Panc1 (cell line): ENCODE data around the gene PDCL3. TPM values are rescaled to one million over a fixed set of nuclear protein-coding genes. Genes with fewer than 3 reads are reported as not detected.

Experiments
- ATAC-seq: fragments of 200-7000 bp; cut with Tn5 transposase; 2 replicates; pipeline ENCODE4 v1.9.1; 2020; ENCODE audit warnings: mild to moderate bottlenecking, moderate library complexity
- BruUV-seq: library from RNA; stranded (reverse); fragments of 400-500 nt; replicated peaks from 2 replicates; lab custom pipeline; 2021; lab: Mats Ljungman, UMichigan
- CTCF ChIA-PET: fragments of 300-600 bp; sonication (Branson Sonifier 250); formaldehyde crosslinking; loops from one replicate; lab custom pipeline; 2022; ENCODE audit warnings: antibody characterized with exemption; lab: Charles Lee
- POLR2A ChIA-PET: fragments of 300-600 bp; sonication (Branson Sonifier 250); formaldehyde crosslinking; loops from one replicate; lab custom pipeline; 2022; ENCODE audit warnings: antibody characterized with exemption; lab: Charles Lee
- DNase-seq: peaks from one replicate; pipeline ENCODE4 v3.0.0-alpha.2; 2010; ENCODE audit warnings: low read depth, low spot score
- H3K27ac ChIP-seq: 2 replicates; pipeline ENCODE4 v1.5.1; 2011; ENCODE audit warnings: mild to moderate bottlenecking, low read length, inconsistent platforms
- H3K27me3 ChIP-seq: fragments of 200-500 bp; sonication (Bioruptor generic); 2 replicates; pipeline ENCODE4 v1.6.0; 2014; ENCODE audit warnings: low read length, inconsistent platforms; ENCODE audit not compliant: control insufficient read depth, insufficient read depth
- H3K36me3 ChIP-seq: fragments of 200-500 bp; sonication (Bioruptor generic); 2 replicates; pipeline ENCODE4 v1.5.1; 2014; ENCODE audit warnings: inconsistent platforms, mild to moderate bottlenecking, low read length, moderate library complexity; ENCODE audit not compliant: control insufficient read depth, insufficient read depth
- H3K4me1 ChIP-seq: 2 replicates; pipeline ENCODE4 v1.5.1; 2011; ENCODE audit warnings: inconsistent platforms, mild to moderate bottlenecking, low read length, moderate library complexity; ENCODE audit not compliant: control insufficient read depth, insufficient read depth
- H3K4me3 ChIP-seq, 2 experiments: 2 replicates each; pipeline ENCODE4 v1.5.1; 2011 to 2012; ENCODE audit warnings: low read depth in 2 of 2, low read length in 2 of 2, mild to moderate bottlenecking in 2 of 2, inconsistent platforms in 1 of 2, moderate library complexity in 1 of 2
- H3K9me3 ChIP-seq: fragments of 200-500 bp; sonication (Bioruptor generic); 2 replicates; pipeline ENCODE4 v1.5.1; 2014; ENCODE audit warnings: low read depth, mild to moderate bottlenecking, inconsistent platforms, low read length, moderate library complexity; ENCODE audit not compliant: control insufficient read depth, insufficient read depth
- CTCF ChIP-seq: fragments of 450-650 bp; IDR thresholded peaks from 2 replicates; pipeline ENCODE4 v1.5.1; 2017; ENCODE audit warnings: mild to moderate bottlenecking
- POLR2AphosphoS5 ChIP-seq: IDR thresholded peaks from 2 replicates; pipeline ENCODE4 v1.6.1; 2012; ENCODE audit warnings: mild to moderate bottlenecking, low read depth, low read length, moderate library complexity
- SIN3A ChIP-seq: IDR thresholded peaks from 2 replicates; pipeline ENCODE4 v1.6.1; 2012; ENCODE audit warnings: low read depth, mild to moderate bottlenecking, low read length, moderate library complexity, borderline replicate concordance; ENCODE audit not compliant: insufficient read depth
- TCF7L2 ChIP-seq: IDR thresholded peaks from 2 replicates; pipeline ENCODE4 v1.6.1; 2011; ENCODE audit warnings: mild to moderate bottlenecking, low read depth, low read length, inconsistent platforms
- in situ Hi-C: cut with HindIII; loops from 2 replicates; pipeline ENCODE4 v1.10.0; 2016; ENCODE audit warnings: low sequenced_read_pairs, low pct_unique_long_range_greater_than_20kb
- intact Hi-C: fragments of 100-400 bp; cut with micrococcal nuclease; formaldehyde crosslinking; loops from one replicate; pipeline ENCODE4 v1.10.0; 2022; ENCODE audit not compliant: unreplicated experiment
- total RNA-seq: library from RNA; stranded (reverse); gene quantifications from one replicate; pipeline ENCODE4 v1.2.1, GENCODE V29; 2021; ENCODE audit not compliant: unreplicated experiment
- TF ChIP-seq, protein P1 (sequence below), 2 experiments: IDR thresholded peaks; 2 replicates each; pipeline ENCODE4 v1.6.1; 2011 to 2012; ENCODE audit warnings: low read depth in 2 of 2, control low read depth in 1 of 2, low read length in 1 of 2, mild to moderate bottlenecking in 1 of 2, moderate library complexity in 1 of 2; ENCODE audit not compliant: insufficient read depth in 1 of 2

Gene PDCL3
- total RNA-seq, 1 experiment from 2014 or later: 43.1 TPM

GRCh38 chr2:100589527-100589926, 26.7 kb downstream of the PDCL3 start:
- Histone ChIP-seq H3K9me3 (no peaks in the 10 kb centered on the region), H3K36me3 (no peaks in the 10 kb centered on the region), H3K27ac (no peak overlapping the region), H3K4me3 (no peak overlapping the region), H3K27me3 (no peaks in the 10 kb centered on the region), H3K4me1 (no peaks in the 10 kb centered on the region)
- DNase-seq (no peak), ATAC-seq (0 out of 2 replicates have a peak, but pooled peaks have one; percentile 42)
- no TSS peak for BruUV-seq
- POLR2A ChIA-PET: no interaction called here
- intact Hi-C loops (no loop called here), in situ Hi-C loops (no loop called here)
- TF ChIP-seq SIN3A: no peak
- TF ChIP-seq, protein P1, sequence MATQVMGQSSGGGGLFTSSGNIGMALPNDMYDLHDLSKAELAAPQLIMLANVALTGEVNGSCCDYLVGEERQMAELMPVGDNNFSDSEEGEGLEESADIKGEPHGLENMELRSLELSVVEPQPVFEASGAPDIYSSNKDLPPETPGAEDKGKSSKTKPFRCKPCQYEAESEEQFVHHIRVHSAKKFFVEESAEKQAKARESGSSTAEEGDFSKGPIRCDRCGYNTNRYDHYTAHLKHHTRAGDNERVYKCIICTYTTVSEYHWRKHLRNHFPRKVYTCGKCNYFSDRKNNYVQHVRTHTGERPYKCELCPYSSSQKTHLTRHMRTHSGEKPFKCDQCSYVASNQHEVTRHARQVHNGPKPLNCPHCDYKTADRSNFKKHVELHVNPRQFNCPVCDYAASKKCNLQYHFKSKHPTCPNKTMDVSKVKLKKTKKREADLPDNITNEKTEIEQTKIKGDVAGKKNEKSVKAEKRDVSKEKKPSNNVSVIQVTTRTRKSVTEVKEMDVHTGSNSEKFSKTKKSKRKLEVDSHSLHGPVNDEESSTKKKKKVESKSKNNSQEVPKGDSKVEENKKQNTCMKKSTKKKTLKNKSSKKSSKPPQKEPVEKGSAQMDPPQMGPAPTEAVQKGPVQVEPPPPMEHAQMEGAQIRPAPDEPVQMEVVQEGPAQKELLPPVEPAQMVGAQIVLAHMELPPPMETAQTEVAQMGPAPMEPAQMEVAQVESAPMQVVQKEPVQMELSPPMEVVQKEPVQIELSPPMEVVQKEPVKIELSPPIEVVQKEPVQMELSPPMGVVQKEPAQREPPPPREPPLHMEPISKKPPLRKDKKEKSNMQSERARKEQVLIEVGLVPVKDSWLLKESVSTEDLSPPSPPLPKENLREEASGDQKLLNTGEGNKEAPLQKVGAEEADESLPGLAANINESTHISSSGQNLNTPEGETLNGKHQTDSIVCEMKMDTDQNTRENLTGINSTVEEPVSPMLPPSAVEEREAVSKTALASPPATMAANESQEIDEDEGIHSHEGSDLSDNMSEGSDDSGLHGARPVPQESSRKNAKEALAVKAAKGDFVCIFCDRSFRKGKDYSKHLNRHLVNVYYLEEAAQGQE (IDR thresholded peaks at IDR 0.05; ENCODE audit: insufficient read depth in 1 of 2, low read depth in 2 of 2, low read length in 1 of 2): no peak
- CTCF ChIA-PET: no interaction called here

- no TSS peak for BruUV-seq
- ChIA-PET CTCF (interaction anchor here (0.7 kb wide), 1 partner anchor 430 kb away, joined by 4 read pairs; no protein-coding TSS in a partner anchor), POLR2A (no interaction called here)
- Histone ChIP-seq H3K9me3 (no peaks in the 10 kb centered on the region), H3K4me3 (no peak overlapping the region), H3K36me3 (no peaks in the 10 kb centered on the region), H3K27me3 (no peaks in the 10 kb centered on the region), H3K4me1 (no peaks in the 10 kb centered on the region), H3K27ac (no peak overlapping the region)
- intact Hi-C loops (no loop called here), in situ Hi-C loops (no loop called here)
- no peak for TF ChIP-seq SIN3A
- TF ChIP-seq, protein P1 (IDR thresholded peaks at IDR 0.05; ENCODE audit: insufficient read depth in 1 of 2, low read depth in 2 of 2, low read length in 1 of 2): no peak
- no peak for TF ChIP-seq CTCF
- TF ChIP-seq TCF7L2: no peak
- no peak for TF ChIP-seq POLR2AphosphoS5
- ATAC-seq (no peak), DNase-seq (no peak)
Measured at GRCh38 chr2:100592226-100592625, 29.4 kb downstream of the PDCL3 start.
